Measurements from ENCODE around the gene ZHX3. TPM values are rescaled to one million over a fixed set of nuclear protein-coding genes. Genes with fewer than 3 reads are reported as not detected.

The ZHX3 gene
- polyA plus RNA-seq, 3 donors: 0.58 to 3.2 (median 1.1) TPM

- H3K4me1 ChIP-seq (ENCODE audit: control insufficient read depth in 1 of 2, insufficient read depth in 2 of 2, low read length in 2 of 2): no peaks in the 10 kb centered on the region
- no peaks in the 10 kb centered on the region for H3K9me3 ChIP-seq (replicated peaks in 1 of 2; ENCODE audit: control insufficient read depth in 1 of 2, insufficient read depth in 1 of 2, low read length in 2 of 2)
- peaks cover 0 to 3% of the 10 kb centered on the region in 2 donors for H3K27me3 ChIP-seq (ENCODE audit: control insufficient read depth in 2 of 2, insufficient read depth in 2 of 2, low read length in 2 of 2)
- DNase-seq: no peak
- Mint-ChIP-seq H3K4me3 (no peak overlapping the region), H3K27ac (no peak overlapping the region), H3K36me3 (peaks cover 0 to 2% of the 10 kb centered on the region in 2 donors), H3K9me3 (no peaks in the 10 kb centered on the region), H3K4me1 (peaks cover 3% of the 10 kb centered on the region), H3K27me3 (ENCODE audit: low read depth in 3 of 3) (peaks cover 11 to 19% (median 17%) of the 10 kb centered on the region in 3 donors)
- no CpG with 5 or more reads among the region's 2 CpGs for WGBS (ENCODE audit: insufficient coverage)
- H3K4me2 ChIP-seq (replicated peaks; ENCODE audit: extremely low read depth, low read length, poor library complexity, severe bottlenecking): no peak overlapping the region
- no peaks in the 10 kb centered on the region for H4K20me1 ChIP-seq (ENCODE audit: insufficient read depth, low read length)
- H3K36me3 ChIP-seq (replicated peaks in 1 of 2; ENCODE audit: control insufficient read depth in 1 of 2, insufficient read depth in 2 of 2, low read length in 2 of 2): no peaks in the 10 kb centered on the region
- H3K27ac ChIP-seq (ENCODE audit: low read depth in 1 of 2, low read length in 2 of 2): no peak overlapping the region
- no peak overlapping the region for H3K4me3 ChIP-seq (replicated peaks in 1 of 3; ENCODE audit: low read depth in 2 of 3, low read length in 3 of 3)
- H2AFZ ChIP-seq (ENCODE audit: insufficient read depth, low read depth, low read length, poor library complexity, severe bottlenecking): no peak overlapping the region
- TF ChIP-seq CTCF (IDR thresholded peaks at IDR 0.05): no peak
- no peak overlapping the region for H3K9ac ChIP-seq (ENCODE audit: insufficient read depth, low read length, poor library complexity, severe bottlenecking)
- intact Hi-C loops (cut with micrococcal nuclease): no loop called here
- no peaks in the 10 kb centered on the region for H3K79me2 ChIP-seq (ENCODE audit: insufficient read depth, low read length)
These were observed 172.2 kb downstream of the ZHX3 start for GRCh38 chr20:41145317-41145716.

- WGBS (ENCODE audit: insufficient coverage): 91% methylated on average over 2 of the region's 2 CpGs
- Mint-ChIP-seq H3K36me3 (peaks cover 0 to 4% of the 10 kb centered on the region in 2 donors), H3K4me3 (no peak overlapping the region), H3K4me1 (peaks cover 3% of the 10 kb centered on the region), H3K9me3 (peaks cover 0 to 1% (median 0%) of the 10 kb centered on the region in 7 donors), H3K27ac (no peak overlapping the region), H3K27me3 (ENCODE audit: low read depth in 3 of 3) (peaks cover 24 to 35% (median 35%) of the 10 kb centered on the region in 3 donors)
- no peaks in the 10 kb centered on the region for H3K36me3 ChIP-seq (replicated peaks in 1 of 2; ENCODE audit: control insufficient read depth in 1 of 2, insufficient read depth in 2 of 2, low read length in 2 of 2)
- TF ChIP-seq CTCF (IDR thresholded peaks at IDR 0.05): no peak
- H3K27me3 ChIP-seq (ENCODE audit: control insufficient read depth in 2 of 2, insufficient read depth in 2 of 2, low read length in 2 of 2): peaks cover 10 to 19% of the 10 kb centered on the region in 2 donors
- H4K20me1 ChIP-seq (ENCODE audit: insufficient read depth, low read length): no peaks in the 10 kb centered on the region
- H3K79me2 ChIP-seq (ENCODE audit: insufficient read depth, low read length): no peaks in the 10 kb centered on the region
- H3K9ac ChIP-seq (ENCODE audit: insufficient read depth, low read length, poor library complexity, severe bottlenecking): no peak overlapping the region
- H3K9me3 ChIP-seq (replicated peaks in 1 of 2; ENCODE audit: control insufficient read depth in 1 of 2, insufficient read depth in 1 of 2, low read length in 2 of 2): no peaks in the 10 kb centered on the region
- no peak overlapping the region for H3K4me3 ChIP-seq (replicated peaks in 1 of 3; ENCODE audit: low read depth in 2 of 3, low read length in 3 of 3)
- H3K27ac ChIP-seq (ENCODE audit: low read depth in 1 of 2, low read length in 2 of 2): no peak overlapping the region
- DNase-seq: no peak
- H3K4me1 ChIP-seq (ENCODE audit: control insufficient read depth in 1 of 2, insufficient read depth in 2 of 2, low read length in 2 of 2): no peaks in the 10 kb centered on the region
- no peak overlapping the region for H2AFZ ChIP-seq (ENCODE audit: insufficient read depth, low read depth, low read length, poor library complexity, severe bottlenecking)
- intact Hi-C loops (cut with micrococcal nuclease): no loop called here
- no peak overlapping the region for H3K4me2 ChIP-seq (replicated peaks; ENCODE audit: extremely low read depth, low read length, poor library complexity, severe bottlenecking)
These were observed 174.2 kb downstream of the ZHX3 start for GRCh38 chr20:41143354-41143753.

Measured in CD14-positive monocyte (primary cell).